ENCODE data around the gene SENP2. TPM values are rescaled to one million over a fixed set of nuclear protein-coding genes. Genes with fewer than 3 reads are reported as not detected.

Gene SENP2
- total and polyA plus RNA-seq, 9 of the 15 experiments (the other 6 are each of a cell fraction or from before 2014, with no cell fraction given): 11.8 to 67.1 (median 41.1) TPM

- TF ChIP-seq HMGN3 (IDR thresholded peaks at IDR 0.05; ENCODE audit: borderline replicate concordance, extremely low read depth, insufficient read length, low read depth, low read length): no peak
- TF ChIP-seq CBX1 (IDR thresholded peaks at IDR 0.05; ENCODE audit: low read depth): no peak
- peak; percentile 59; the same call in 1 of the 2 replicates for TF ChIP-seq POLR2AphosphoS5 (IDR thresholded peaks at IDR 0.05; ENCODE audit: control insufficient read depth, insufficient read depth, low read depth, low read length)
- TF ChIP-seq FOXJ3 (CRISPR knock-in tag; IDR thresholded peaks at IDR 0.05): no peak
- TF ChIP-seq CBX8 (IDR thresholded peaks at IDR 0.05; ENCODE audit: borderline replicate concordance, extremely low read depth, low read depth, low read length, poor library complexity, severe bottlenecking): no peak
- TF ChIP-seq THRA (IDR thresholded peaks at IDR 0.05): no peak
- no peak for TF ChIP-seq PTRF (tag; IDR thresholded peaks at IDR 0.05)
- TF ChIP-seq EZH2 (IDR thresholded peaks at IDR 0.05; ENCODE audit: borderline replicate concordance, low read depth, low read length): no peak
- TF ChIP-seq ZBTB7A (IDR thresholded peaks at IDR 0.05; ENCODE audit: borderline replicate concordance, control insufficient read depth, low read depth, low read length): no peak
- TF ChIP-seq FOXK1 (CRISPR knock-in tag; IDR thresholded peaks at IDR 0.05; ENCODE audit: borderline replicate concordance): no peak
- TF ChIP-seq SAFB (IDR thresholded peaks at IDR 0.05; ENCODE audit: borderline replicate concordance, low read depth, low read length): no peak
- TF ChIP-seq MTA1 (IDR thresholded peaks at IDR 0.05; ENCODE audit: borderline replicate concordance): no peak
- TF ChIP-seq ZNF174 (CRISPR knock-in tag; IDR thresholded peaks at IDR 0.05): no peak
- no peak for TF ChIP-seq MAFF (IDR thresholded peaks at IDR 0.05; ENCODE audit: low read length)
- TF ChIP-seq CEBPZ (IDR thresholded peaks at IDR 0.05; ENCODE audit: borderline replicate concordance, low read depth, low read length): no peak
- peak; percentile 57 for TF ChIP-seq CBFA2T2 (conservative IDR thresholded peaks at IDR 0.05)
- no peak for TF ChIP-seq ZNF76 (CRISPR knock-in tag; IDR thresholded peaks at IDR 0.05; ENCODE audit: borderline replicate concordance)
- TF ChIP-seq ZNF449 (CRISPR knock-in tag; IDR thresholded peaks at IDR 0.05): no peak
- TF ChIP-seq ZBTB2 (IDR thresholded peaks at IDR 0.05): no peak
- peak; percentile 29; the same call in 1 of the 2 replicates for TF ChIP-seq MAX (CRISPR knock-in tag; IDR thresholded peaks at IDR 0.05)
These were observed 48.6 kb upstream of the SENP2 start (continued) for GRCh38 chr3:185537369-185537970.
